Breast epithelium (tissue), 3 donors: ENCODE results near the gene WWOX.

Source experiments
- CTCF ChIP-seq, 3 donors: fragments of 450-650 bp; IDR thresholded peaks; one replicate each; pipeline ENCODE4 v1.5.1; 2016 to 2017; ENCODE audit warnings: antibody characterized with exemption in 3 of 3, mild to moderate bottlenecking in 3 of 3, moderate library complexity in 3 of 3
- POLR2A ChIP-seq: fragments of 450-650 bp; IDR thresholded peaks from one replicate; pipeline ENCODE4 v1.6.1; 2016; ENCODE audit warnings: antibody characterized with exemption, mild to moderate bottlenecking, moderate library complexity

DNA sequence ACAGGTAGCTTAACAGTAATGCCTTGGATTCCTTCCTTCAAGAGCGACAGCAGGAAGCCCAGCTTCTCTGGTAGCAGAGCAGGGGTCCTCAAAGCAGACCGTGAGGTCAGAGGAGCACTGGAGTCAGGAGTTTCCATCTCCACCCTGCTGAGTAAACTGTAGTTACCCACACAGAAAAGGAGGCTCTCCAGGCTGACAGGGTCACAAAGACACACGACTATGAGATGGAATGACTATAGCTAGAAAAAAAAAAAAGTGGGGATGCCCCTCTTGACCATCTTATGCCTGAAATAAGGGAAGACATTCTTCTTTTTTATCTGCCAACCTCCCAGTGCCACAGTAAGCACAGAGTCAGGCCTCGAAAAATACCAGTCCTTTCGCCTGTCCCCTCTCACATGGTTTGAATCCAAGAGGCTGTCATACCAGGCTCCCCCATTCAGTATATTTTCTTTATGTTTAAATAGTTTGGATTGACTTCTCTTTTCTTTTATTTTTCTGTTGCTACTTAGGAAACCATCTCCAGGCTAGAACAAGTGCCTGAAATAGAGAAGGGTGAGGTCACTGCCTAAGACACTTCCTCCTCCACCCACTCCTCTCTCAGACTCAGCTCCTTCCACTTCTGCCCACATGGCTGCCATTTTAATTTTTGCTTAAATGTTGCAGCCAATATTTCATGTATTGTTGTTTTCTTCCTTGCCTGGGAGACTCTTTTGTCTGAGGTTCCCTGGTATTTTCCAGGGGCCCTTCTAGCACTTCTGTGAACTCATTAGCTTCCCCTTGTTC, 793.7 kb downstream of the WWOX start:
- no peak for TF ChIP-seq CTCF (IDR thresholded peaks at IDR 0.05)
- TF ChIP-seq POLR2A, result no peak
